ENCODE data around the gene SLC31A1. TPM values are rescaled to one million over a fixed set of nuclear protein-coding genes. Genes with fewer than 3 reads are reported as not detected.
A peak's percentile ranks its signal among the peaks of the same experiment; 100 is the strongest.

The SLC31A1 gene
- total and polyA plus RNA-seq, 5 donors from 2014 or later = 3.1 to 6.1 (median 4.8) TPM

- H3K27me3 Mint-ChIP-seq = no peaks in the 10 kb centered on the region
These were observed 37.3 kb upstream of the SLC31A1 start for GRCh38 chr9:113183956-113184488.

DNA sequence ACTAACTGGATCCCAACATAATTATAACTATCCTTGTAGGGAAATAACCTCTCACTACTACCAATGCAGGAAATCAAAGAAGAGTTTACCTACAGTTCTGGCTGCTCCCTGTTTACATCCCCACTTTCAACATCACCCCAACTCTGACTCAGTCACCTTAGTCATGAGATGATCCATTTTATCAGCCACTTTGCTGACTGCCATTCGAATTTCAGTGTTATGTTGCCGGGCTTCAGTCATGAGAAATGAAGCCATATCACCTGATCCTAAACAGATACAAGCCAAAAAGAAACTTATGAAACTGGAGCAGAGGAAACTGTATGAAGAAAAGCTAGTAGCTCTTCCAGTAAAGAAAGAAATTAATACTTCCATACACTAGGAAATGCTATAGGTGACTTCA is 36.8 kb upstream of the SLC31A1 start:
- ATAC-seq (ENCODE audit: low read depth in 2 of 2) (no peak), DNase-seq (no peak)
- no peaks in the 10 kb centered on the region for H3K4me1 ChIP-seq (ENCODE audit: control insufficient read depth, insufficient read depth, low read length, poor library complexity, severe bottlenecking)
- no peaks in the 10 kb centered on the region for H3K27me3 ChIP-seq (ENCODE audit: control insufficient read depth, insufficient read depth, low read length)
- Mint-ChIP-seq H3K4me3 (no peak overlapping the region), H3K9me3 (no peaks in the 10 kb centered on the region), H3K36me3 (peaks cover 76% of the 10 kb centered on the region), H3K4me1 (peaks cover 0 to 3% (median 0%) of the 10 kb centered on the region in 4 donors), H3K27ac (peak overlapping the region in 1 of 3 donors; percentile 59), H3K27me3 (no peaks in the 10 kb centered on the region)
- no peak overlapping the region for H3K27ac ChIP-seq (ENCODE audit: insufficient read depth, low read length, poor library complexity, severe bottlenecking)
- H3K36me3 ChIP-seq (ENCODE audit: control insufficient read depth, insufficient read depth, low read length) = peaks cover 92% of the 10 kb centered on the region
- no peaks in the 10 kb centered on the region for H3K9me3 ChIP-seq (ENCODE audit: control insufficient read depth in 2 of 2, low read length in 2 of 2)
- H3K4me3 ChIP-seq (ENCODE audit: low read depth, low read length) = no peak overlapping the region

More at GRCh38 chr9:113183956-113184488, 37.3 kb upstream of the SLC31A1 start:
- H3K27ac ChIP-seq (ENCODE audit: insufficient read depth, low read length, poor library complexity, severe bottlenecking) = no peak overlapping the region
- peak overlapping the region in 1 of 3 donors; percentile 59 for H3K27ac Mint-ChIP-seq
- no peak overlapping the region for H3K4me3 Mint-ChIP-seq
- no peaks in the 10 kb centered on the region for H3K4me1 ChIP-seq (ENCODE audit: control insufficient read depth, insufficient read depth, low read length, poor library complexity, severe bottlenecking)
- no peaks in the 10 kb centered on the region for H3K9me3 Mint-ChIP-seq
- H3K4me3 ChIP-seq (ENCODE audit: low read depth, low read length) = no peak overlapping the region
- peaks cover 0 to 3% (median 0%) of the 10 kb centered on the region in 4 donors for H3K4me1 Mint-ChIP-seq
- H3K9me3 ChIP-seq (ENCODE audit: control insufficient read depth in 2 of 2, low read length in 2 of 2) = no peaks in the 10 kb centered on the region
- peaks cover 76% of the 10 kb centered on the region for H3K36me3 Mint-ChIP-seq
- no peak for ATAC-seq (ENCODE audit: low read depth in 2 of 2)
- H3K36me3 ChIP-seq (ENCODE audit: control insufficient read depth, insufficient read depth, low read length) = peaks cover 95% of the 10 kb centered on the region
- DNase-seq = no peak
- no peaks in the 10 kb centered on the region for H3K27me3 ChIP-seq (ENCODE audit: control insufficient read depth, insufficient read depth, low read length)

GRCh38 chr9:113185271-113185670 is 36.1 kb upstream of the SLC31A1 start:
- Histone ChIP-seq H3K27ac (ENCODE audit: insufficient read depth, low read length, poor library complexity, severe bottlenecking) (no peak overlapping the region), H3K9me3 (ENCODE audit: control insufficient read depth in 2 of 2, low read length in 2 of 2) (no peaks in the 10 kb centered on the region), H3K27me3 (ENCODE audit: control insufficient read depth, insufficient read depth, low read length) (no peaks in the 10 kb centered on the region), H3K4me3 (ENCODE audit: low read depth, low read length) (no peak overlapping the region), H3K4me1 (ENCODE audit: control insufficient read depth, insufficient read depth, low read length, poor library complexity, severe bottlenecking) (no peaks in the 10 kb centered on the region), H3K36me3 (ENCODE audit: control insufficient read depth, insufficient read depth, low read length) (peaks cover 90% of the 10 kb centered on the region)
- H3K4me1 Mint-ChIP-seq = peaks cover 0 to 3% (median 0%) of the 10 kb centered on the region in 4 donors
- H3K27ac Mint-ChIP-seq = peak overlapping the region in 1 of 3 donors; percentile 57
- H3K4me3 Mint-ChIP-seq = no peak overlapping the region
- H3K27me3 Mint-ChIP-seq = no peaks in the 10 kb centered on the region
- H3K36me3 Mint-ChIP-seq = peaks cover 80% of the 10 kb centered on the region
- no peak for DNase-seq
- H3K9me3 Mint-ChIP-seq = no peaks in the 10 kb centered on the region
- ATAC-seq (ENCODE audit: low read depth in 2 of 2) = no peak

DNA sequence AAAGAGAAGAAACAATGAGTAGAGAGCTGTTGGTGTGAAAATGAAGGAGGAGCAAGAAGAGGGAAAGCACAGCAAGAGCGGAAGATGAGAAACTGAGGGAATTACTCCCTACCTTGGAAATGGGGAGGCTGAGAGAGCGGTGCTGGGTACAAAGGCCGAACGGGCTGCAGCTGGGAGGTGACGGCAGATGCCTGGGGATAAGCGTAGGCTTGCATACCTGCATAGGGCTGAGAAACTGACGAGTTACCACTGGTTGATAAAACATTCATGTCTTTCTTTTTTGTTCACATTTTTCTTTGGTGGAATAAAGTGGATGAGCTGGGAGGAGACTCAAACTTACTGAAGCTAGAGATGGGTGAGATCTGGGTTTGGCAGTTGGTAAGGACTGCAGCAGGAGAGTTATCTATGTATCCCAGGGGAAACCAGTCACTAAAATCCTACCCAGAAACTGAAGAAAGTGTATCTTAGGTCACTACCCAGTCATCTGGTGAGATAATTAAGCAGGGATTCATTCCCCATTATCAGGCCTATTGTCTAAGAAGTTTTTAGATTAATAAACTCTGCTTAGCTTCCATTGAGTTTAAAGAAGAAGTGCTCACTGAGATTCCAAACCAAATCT is 35.1 kb upstream of the SLC31A1 start:
- Histone ChIP-seq H3K4me3 (ENCODE audit: low read depth, low read length) (no peak overlapping the region), H3K9me3 (ENCODE audit: control insufficient read depth in 2 of 2, low read length in 2 of 2) (no peaks in the 10 kb centered on the region), H3K27me3 (ENCODE audit: control insufficient read depth, insufficient read depth, low read length) (no peaks in the 10 kb centered on the region), H3K36me3 (ENCODE audit: control insufficient read depth, insufficient read depth, low read length) (peaks cover 86% of the 10 kb centered on the region), H3K4me1 (ENCODE audit: control insufficient read depth, insufficient read depth, low read length, poor library complexity, severe bottlenecking) (no peaks in the 10 kb centered on the region), H3K27ac (ENCODE audit: insufficient read depth, low read length, poor library complexity, severe bottlenecking) (no peak overlapping the region)
- Mint-ChIP-seq H3K27ac (no peak overlapping the region), H3K27me3 (no peaks in the 10 kb centered on the region), H3K4me1 (peaks cover 0 to 3% (median 0%) of the 10 kb centered on the region in 4 donors), H3K4me3 (no peak overlapping the region), H3K36me3 (peaks cover 78% of the 10 kb centered on the region), H3K9me3 (no peaks in the 10 kb centered on the region)
- DNase-seq (no peak), ATAC-seq (ENCODE audit: low read depth in 2 of 2) (no peak)

DNA sequence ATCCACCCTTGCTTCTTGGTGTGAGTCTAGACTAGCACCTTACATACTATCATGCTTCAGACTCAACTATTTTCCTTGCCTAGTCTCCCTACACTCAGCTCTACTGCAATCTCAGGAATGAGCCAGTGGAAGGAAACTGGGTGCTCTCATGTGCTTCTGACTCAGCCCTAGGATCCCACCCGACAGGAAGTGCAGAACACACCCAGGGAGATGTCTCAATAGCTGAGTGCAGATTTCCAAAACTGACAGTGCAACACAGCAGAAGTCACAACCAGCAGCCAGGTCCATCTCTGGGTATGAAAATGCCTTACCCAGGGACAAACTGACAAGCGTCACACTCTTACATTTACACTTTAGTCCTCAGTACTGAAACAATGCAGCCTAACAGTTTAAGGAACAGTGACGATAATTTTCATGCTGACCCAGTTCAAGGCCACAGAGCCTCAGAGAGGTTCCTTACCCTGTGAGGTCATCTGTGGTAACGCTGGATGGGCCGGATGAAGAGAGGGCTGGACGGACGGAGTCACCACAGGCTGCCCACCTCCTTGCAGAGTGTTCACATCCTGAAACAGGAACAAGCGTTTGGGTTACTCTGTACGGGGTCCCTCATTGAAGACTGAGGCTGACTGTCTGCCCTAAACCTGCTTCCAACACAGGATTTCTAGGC is 33.3 kb upstream of the SLC31A1 start:
- no peak overlapping the region for H3K4me3 Mint-ChIP-seq
- no peaks in the 10 kb centered on the region for H3K9me3 ChIP-seq (ENCODE audit: control insufficient read depth in 2 of 2, low read length in 2 of 2)
- H3K9me3 Mint-ChIP-seq = no peaks in the 10 kb centered on the region
- ATAC-seq (ENCODE audit: low read depth in 2 of 2) = peak in 1 of 2 donors; percentile 18
- H3K36me3 Mint-ChIP-seq = peaks cover 68% of the 10 kb centered on the region
- H3K27me3 ChIP-seq (ENCODE audit: control insufficient read depth, insufficient read depth, low read length) = no peaks in the 10 kb centered on the region
- H3K4me1 Mint-ChIP-seq = peaks cover 0 to 5% (median 0%) of the 10 kb centered on the region in 4 donors
- peak in 1 of 3 donors; percentile 32 for DNase-seq
- H3K4me3 ChIP-seq (ENCODE audit: low read depth, low read length) = no peak overlapping the region
- H3K27ac ChIP-seq (ENCODE audit: insufficient read depth, low read length, poor library complexity, severe bottlenecking) = no peak overlapping the region
- peak overlapping the region in 1 of 3 donors; percentile 72 for H3K27ac Mint-ChIP-seq
- peaks cover 83% of the 10 kb centered on the region for H3K36me3 ChIP-seq (ENCODE audit: control insufficient read depth, insufficient read depth, low read length)
- no peaks in the 10 kb centered on the region for H3K27me3 Mint-ChIP-seq
- H3K4me1 ChIP-seq (ENCODE audit: control insufficient read depth, insufficient read depth, low read length, poor library complexity, severe bottlenecking) = no peaks in the 10 kb centered on the region

DNA sequence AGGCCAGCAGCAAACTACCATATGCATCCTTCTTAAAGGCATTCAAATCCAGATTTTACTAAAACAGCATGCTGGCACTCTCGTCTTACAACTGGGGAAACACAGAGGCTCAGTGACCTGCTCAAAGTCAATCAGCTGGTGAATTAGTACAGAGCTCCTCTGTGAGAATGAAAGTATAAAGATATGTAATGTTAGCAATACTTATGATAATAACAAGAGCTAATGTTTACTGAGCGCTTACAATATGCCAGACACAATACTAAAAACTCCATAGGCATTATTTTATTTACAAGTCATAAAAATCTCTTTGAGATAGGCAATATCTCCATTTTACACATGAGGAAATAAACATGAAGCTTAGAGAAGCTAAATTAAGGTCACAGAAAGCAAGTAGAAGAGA is 28.9 kb upstream of the SLC31A1 start:
- no peak overlapping the region for H3K27ac ChIP-seq (ENCODE audit: insufficient read depth, low read length, poor library complexity, severe bottlenecking)
- no peaks in the 10 kb centered on the region for H3K27me3 Mint-ChIP-seq
- no peaks in the 10 kb centered on the region for H3K27me3 ChIP-seq (ENCODE audit: control insufficient read depth, insufficient read depth, low read length)
- H3K9me3 Mint-ChIP-seq = no peaks in the 10 kb centered on the region
- H3K36me3 ChIP-seq (ENCODE audit: control insufficient read depth, insufficient read depth, low read length) = peaks cover 67% of the 10 kb centered on the region
- no peak overlapping the region for H3K4me3 ChIP-seq (ENCODE audit: low read depth, low read length)
- no peaks in the 10 kb centered on the region for H3K9me3 ChIP-seq (ENCODE audit: control insufficient read depth in 2 of 2, low read length in 2 of 2)
- no peak overlapping the region for H3K4me3 Mint-ChIP-seq
- H3K27ac Mint-ChIP-seq = peak overlapping the region in 1 of 3 donors; percentile 23
- H3K4me1 ChIP-seq (ENCODE audit: control insufficient read depth, insufficient read depth, low read length, poor library complexity, severe bottlenecking) = no peaks in the 10 kb centered on the region
- DNase-seq (no peak), ATAC-seq (ENCODE audit: low read depth in 2 of 2) (no peak)
- H3K4me1 Mint-ChIP-seq = peaks cover 0 to 8% (median 2%) of the 10 kb centered on the region in 4 donors
- peaks cover 47% of the 10 kb centered on the region for H3K36me3 Mint-ChIP-seq

- Histone ChIP-seq H3K27ac (ENCODE audit: insufficient read depth, low read length, poor library complexity, severe bottlenecking) (no peak overlapping the region), H3K4me1 (ENCODE audit: control insufficient read depth, insufficient read depth, low read length, poor library complexity, severe bottlenecking) (no peaks in the 10 kb centered on the region), H3K36me3 (ENCODE audit: control insufficient read depth, insufficient read depth, low read length) (peaks cover 75% of the 10 kb centered on the region), H3K4me3 (ENCODE audit: low read depth, low read length) (no peak overlapping the region), H3K27me3 (ENCODE audit: control insufficient read depth, insufficient read depth, low read length) (no peaks in the 10 kb centered on the region), H3K9me3 (ENCODE audit: control insufficient read depth in 2 of 2, low read length in 2 of 2) (no peaks in the 10 kb centered on the region)
- H3K27me3 Mint-ChIP-seq = no peaks in the 10 kb centered on the region
- no peaks in the 10 kb centered on the region for H3K9me3 Mint-ChIP-seq
- no peak overlapping the region for H3K27ac Mint-ChIP-seq
- DNase-seq = no peak
- peaks cover 71% of the 10 kb centered on the region for H3K36me3 Mint-ChIP-seq
- ATAC-seq (ENCODE audit: low read depth in 2 of 2) = no peak
- no peak overlapping the region for H3K4me3 Mint-ChIP-seq
- H3K4me1 Mint-ChIP-seq = peaks cover 0 to 12% (median 3%) of the 10 kb centered on the region in 4 donors
These were observed 21.5 kb upstream of the SLC31A1 start for GRCh38 chr9:113199683-113200329.
